Measurements from ENCODE around the gene AKNA. TPM values are rescaled to one million over a fixed set of nuclear protein-coding genes. Genes with fewer than 3 reads are reported as not detected.

AKNA gene
- total and polyA plus RNA-seq, 2 experiments from 2014 or later, result 6.6 to 13.8 TPM

GRCh38 chr9:114383521-114384231, 4.1 kb downstream of the AKNA start:
- H3K4me1 ChIP-seq (ENCODE audit: insufficient read depth), result peaks cover 44% of the 10 kb centered on the region
- no peaks in the 10 kb centered on the region for H3K36me3 ChIP-seq (replicated peaks; ENCODE audit: insufficient read depth, low read depth)
- no peak overlapping the region for H2AFZ ChIP-seq

GRCh38 chr9:114382699-114383520, 4.9 kb downstream of the AKNA start:
- DNase-seq (ENCODE audit: low spot score), result no peak
- peaks cover 37% of the 10 kb centered on the region for H3K4me1 ChIP-seq (ENCODE audit: insufficient read depth)
- TF ChIP-seq EZH2 (IDR thresholded peaks at IDR 0.05; ENCODE audit: borderline replicate concordance) (no peak), CTCF (IDR thresholded peaks at IDR 0.05; ENCODE audit: poor library complexity) (peak; percentile 9)
- WGBS (ENCODE audit: low lambda C conversion rate, missing lambda C conversion rate), result 75% methylated on average over 17 of the region's 17 CpGs
- H3K27ac ChIP-seq, result peak overlapping the region; percentile 31
- H3K27me3 ChIP-seq, result no peaks in the 10 kb centered on the region
- no peaks in the 10 kb centered on the region for H3K9me2 ChIP-seq (replicated peaks; ENCODE audit: insufficient read depth)
- peak overlapping the region; percentile 11 for H3K4me2 ChIP-seq
- H3K79me2 ChIP-seq, result peaks cover 53% of the 10 kb centered on the region
- H4K20me1 ChIP-seq (ENCODE audit: insufficient read depth, poor library complexity, severe bottlenecking), result peaks cover 29% of the 10 kb centered on the region
- no peaks in the 10 kb centered on the region for H3K9me3 ChIP-seq (ENCODE audit: low read depth)
- no peak overlapping the region for H3K4me3 ChIP-seq
- no peak overlapping the region for H2AFZ ChIP-seq
- H3K36me3 ChIP-seq (replicated peaks; ENCODE audit: insufficient read depth, low read depth), result no peaks in the 10 kb centered on the region

More at GRCh38 chr9:114383521-114384231, 4.1 kb downstream of the AKNA start:
- peak overlapping the region; percentile 31 for H3K27ac ChIP-seq
- H4K20me1 ChIP-seq (ENCODE audit: insufficient read depth, poor library complexity, severe bottlenecking), result peaks cover 29% of the 10 kb centered on the region
- TF ChIP-seq EZH2phosphoT487 (IDR thresholded peaks at IDR 0.05; ENCODE audit: low read depth, severe bottlenecking, unreplicated experiment) (no peak), EZH2 (IDR thresholded peaks at IDR 0.05; ENCODE audit: borderline replicate concordance) (no peak), CTCF (IDR thresholded peaks at IDR 0.05; ENCODE audit: poor library complexity) (no peak)
- 83% methylated on average over 8 of the region's 8 CpGs for WGBS (ENCODE audit: low lambda C conversion rate, missing lambda C conversion rate)
- H3K9me3 ChIP-seq (ENCODE audit: low read depth), result no peaks in the 10 kb centered on the region
- DNase-seq (ENCODE audit: low spot score), result no peak
- H3K9me2 ChIP-seq (replicated peaks; ENCODE audit: insufficient read depth), result no peaks in the 10 kb centered on the region
- H3K4me2 ChIP-seq, result peak overlapping the region; percentile 11
- peaks cover 59% of the 10 kb centered on the region for H3K79me2 ChIP-seq
- H3K27me3 ChIP-seq, result no peaks in the 10 kb centered on the region
- H3K4me3 ChIP-seq, result no peak overlapping the region

GRCh38 chr9:114378883-114379282, 8.9 kb downstream of the AKNA start:
- 97% methylated on average over 5 of the region's 5 CpGs for WGBS (ENCODE audit: low lambda C conversion rate, missing lambda C conversion rate)
- H2AFZ ChIP-seq, result no peak overlapping the region
- peaks cover 18% of the 10 kb centered on the region for H3K79me2 ChIP-seq
- no peaks in the 10 kb centered on the region for H3K9me3 ChIP-seq (ENCODE audit: low read depth)
- peaks cover 11% of the 10 kb centered on the region for H4K20me1 ChIP-seq (ENCODE audit: insufficient read depth, poor library complexity, severe bottlenecking)
- no peaks in the 10 kb centered on the region for H3K9me2 ChIP-seq (replicated peaks; ENCODE audit: insufficient read depth)
- H3K4me3 ChIP-seq, result no peak overlapping the region
- H3K27me3 ChIP-seq, result no peaks in the 10 kb centered on the region
- H3K4me2 ChIP-seq, result no peak overlapping the region
- peaks cover 8% of the 10 kb centered on the region for H3K4me1 ChIP-seq (ENCODE audit: insufficient read depth)
- TF ChIP-seq CTCF (IDR thresholded peaks at IDR 0.05; ENCODE audit: poor library complexity), result no peak
- TF ChIP-seq EZH2 (IDR thresholded peaks at IDR 0.05; ENCODE audit: borderline replicate concordance), result no peak
- no peak for TF ChIP-seq EZH2phosphoT487 (IDR thresholded peaks at IDR 0.05; ENCODE audit: low read depth, severe bottlenecking, unreplicated experiment)
- no peak for DNase-seq (ENCODE audit: low spot score)
- no peaks in the 10 kb centered on the region for H3K36me3 ChIP-seq (replicated peaks; ENCODE audit: insufficient read depth, low read depth)
- H3K27ac ChIP-seq, result no peak overlapping the region

All from hepatocyte (in vitro differentiated cells).